Cerebellar nuclear complex (tissue), 1 donor: ENCODE data around the gene LY6G5C.

Experiments
- DNase-seq, 2 experiments: peaks; one replicate each; lab custom pipeline; 2025; lab: John Stamatoyannopoulos, UW

Gene LY6G5C

DNA sequence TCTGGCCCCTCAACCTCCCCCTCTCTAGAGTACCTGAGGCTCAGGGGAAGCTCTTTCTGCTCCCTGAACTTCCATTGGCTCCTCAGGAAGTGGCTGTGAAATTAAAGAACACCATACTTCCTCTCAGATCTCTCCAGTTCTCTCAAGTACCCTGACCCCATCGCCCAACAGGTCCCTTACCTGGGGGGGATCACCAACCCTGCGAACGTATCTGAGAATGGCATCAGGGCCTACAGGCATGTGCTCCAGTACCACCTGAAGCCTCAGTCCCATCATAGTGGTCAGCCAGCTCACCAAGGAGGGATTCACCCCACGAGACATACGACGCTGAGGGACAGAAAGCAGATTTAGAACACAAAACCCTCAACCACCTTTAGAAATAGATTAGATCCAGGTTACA lies 40.3 kb downstream of the LY6G5C start:
- DNase-seq, result no peak

DNA sequence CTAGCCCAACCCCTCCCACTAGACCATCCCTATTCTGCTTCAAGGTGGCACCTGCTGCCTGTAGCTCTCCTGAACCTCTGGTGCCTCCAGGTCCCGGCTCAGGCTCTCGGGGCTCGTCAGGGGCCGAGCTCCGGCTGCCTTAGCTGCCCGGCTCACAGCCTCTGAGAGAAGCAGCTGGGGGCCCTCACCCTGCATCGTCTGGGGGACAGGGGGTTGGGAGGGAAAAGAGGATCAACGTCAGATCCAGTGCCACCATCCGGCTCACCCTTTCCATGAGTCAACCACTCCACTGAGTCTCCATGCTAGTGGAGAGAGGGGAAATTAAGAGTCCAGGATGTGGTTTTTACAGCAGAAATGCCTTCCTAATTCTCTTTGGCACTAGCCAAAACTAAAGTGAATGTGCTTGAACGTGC lies 41.4 kb downstream of the LY6G5C start:
- no peak for DNase-seq

DNA sequence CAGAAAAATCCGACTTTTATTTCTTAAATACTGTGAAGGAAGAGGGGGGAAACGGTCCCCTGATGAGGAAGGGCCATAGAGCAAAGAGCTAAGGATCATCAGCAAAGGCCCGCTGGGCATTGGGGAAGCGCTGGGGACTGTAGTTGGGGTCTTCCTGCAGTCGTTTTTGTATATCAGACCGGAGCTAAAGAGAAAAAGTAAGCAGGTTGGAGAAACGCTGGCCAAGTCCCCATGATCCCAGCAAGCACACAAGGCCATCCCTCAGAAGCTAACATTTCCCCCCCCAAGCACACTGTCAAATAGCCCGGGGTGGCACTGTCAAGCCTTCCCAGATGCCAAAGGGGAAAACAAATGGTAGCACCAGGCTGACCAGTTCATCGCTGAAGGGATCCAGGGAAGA lies 41.8 kb downstream of the LY6G5C start:
- no peak for DNase-seq

DNA sequence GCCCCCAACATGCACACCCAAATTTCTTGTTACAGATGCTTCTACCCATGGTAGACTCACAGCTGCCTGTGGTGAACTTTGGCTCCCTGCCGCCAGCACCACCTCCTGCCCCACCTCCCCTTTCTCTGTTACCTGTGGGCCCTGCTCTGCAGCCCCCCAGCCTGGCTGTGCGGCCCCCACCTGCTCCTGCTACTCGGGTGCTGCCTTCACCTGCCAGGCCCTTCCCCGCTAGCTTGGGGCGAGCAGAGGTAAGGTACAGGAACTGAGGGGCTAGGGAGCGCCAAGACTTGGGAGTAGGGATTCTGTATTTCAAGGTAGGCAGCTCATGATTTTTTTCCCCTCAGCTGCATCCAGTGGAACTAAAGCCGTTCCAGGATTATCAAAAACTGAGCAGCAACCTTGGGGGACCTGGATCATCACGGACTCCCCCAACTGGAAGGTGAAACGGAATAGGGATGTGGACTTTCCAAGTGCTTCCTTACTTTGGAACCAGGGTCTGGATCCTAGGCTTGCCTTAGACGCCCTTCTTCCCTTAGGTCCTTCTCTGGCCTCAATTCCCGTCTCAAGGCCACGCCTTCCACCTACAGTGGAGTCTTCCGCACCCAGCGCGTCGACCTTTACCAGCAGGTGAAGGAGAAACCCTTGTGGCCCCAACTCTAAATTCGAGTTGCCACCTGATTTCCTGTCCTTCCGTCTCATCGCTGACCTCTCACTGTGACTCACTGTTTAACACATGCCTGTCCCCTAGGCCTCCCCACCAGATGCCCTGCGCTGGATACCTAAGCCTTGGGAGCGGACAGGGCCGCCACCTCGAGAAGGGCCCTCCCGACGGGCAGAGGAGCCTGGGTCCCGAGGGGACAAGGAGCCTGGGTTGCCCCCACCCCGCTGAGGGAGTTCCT lies 43.9 kb downstream of the LY6G5C start:
- no peak for DNase-seq

DNA sequence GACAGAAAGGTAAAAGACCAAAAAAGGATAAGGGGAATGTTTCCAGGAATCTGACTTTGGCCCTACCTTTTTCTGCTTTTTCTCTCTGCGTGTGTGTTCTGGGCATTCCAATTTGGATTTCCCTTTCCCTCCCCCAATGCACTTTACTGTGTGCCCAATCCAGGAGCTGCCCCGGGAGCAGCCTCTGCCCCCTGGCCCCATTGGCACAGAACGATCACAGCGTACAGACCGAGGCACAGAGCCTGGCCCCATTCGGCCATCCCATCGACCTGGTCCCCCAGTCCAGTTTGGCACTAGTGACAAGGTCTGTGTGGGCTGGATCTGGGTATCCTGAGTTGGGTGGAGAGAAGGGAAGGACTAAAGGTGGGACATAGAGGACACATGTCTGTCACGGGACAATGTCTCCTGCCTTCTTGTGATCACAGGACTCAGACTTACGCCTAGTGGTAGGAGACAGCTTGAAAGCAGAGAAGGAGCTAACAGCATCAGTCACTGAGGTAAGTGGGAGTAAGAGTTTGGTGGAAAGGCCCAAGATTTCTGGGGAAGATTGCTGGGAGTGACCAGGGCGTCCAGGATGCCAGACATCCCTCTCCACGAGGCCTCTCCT lies 45.8 kb downstream of the LY6G5C start:
- no peak for DNase-seq

DNA sequence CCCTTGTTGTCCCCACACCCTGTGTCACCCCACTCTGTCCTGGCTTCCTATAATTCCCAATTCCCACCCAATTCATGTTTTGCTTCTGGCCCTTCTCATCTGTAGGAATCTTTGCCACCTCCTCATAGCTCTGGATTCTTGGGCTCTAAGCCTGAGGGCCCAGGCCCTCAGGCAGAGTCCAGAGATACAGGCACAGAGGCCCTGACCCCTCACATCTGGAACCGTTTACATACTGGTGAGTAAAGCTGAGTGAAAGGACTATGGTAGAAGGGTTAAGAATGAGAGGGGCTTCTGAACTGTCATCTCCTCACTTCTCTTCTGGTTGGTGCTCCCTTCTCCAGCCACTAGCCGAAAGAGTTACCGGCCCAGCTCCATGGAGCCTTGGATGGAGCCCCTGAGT lies 46.7 kb downstream of the LY6G5C start:
- DNase-seq, result no peak

DNA sequence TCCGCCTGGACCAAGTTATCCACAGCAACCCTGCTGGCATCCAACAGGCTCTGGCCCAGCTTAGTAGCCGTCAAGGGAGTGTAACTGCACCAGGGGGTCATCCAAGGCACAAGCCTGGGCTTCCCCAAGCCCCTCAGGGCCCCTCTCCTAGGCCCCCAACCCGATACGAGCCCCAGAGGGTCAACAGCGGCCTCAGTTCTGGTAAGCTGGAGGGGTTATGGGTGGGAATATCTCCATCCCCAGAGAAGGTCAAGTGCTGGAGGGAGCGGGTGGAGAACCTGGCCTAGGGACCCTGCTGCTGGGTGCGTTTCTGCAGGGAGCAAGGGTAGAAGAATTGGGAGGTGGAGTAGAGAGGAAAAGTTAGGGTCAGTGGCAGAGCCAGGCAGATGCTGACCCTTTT lies 47.4 kb downstream of the LY6G5C start:
- no peak for DNase-seq

DNA sequence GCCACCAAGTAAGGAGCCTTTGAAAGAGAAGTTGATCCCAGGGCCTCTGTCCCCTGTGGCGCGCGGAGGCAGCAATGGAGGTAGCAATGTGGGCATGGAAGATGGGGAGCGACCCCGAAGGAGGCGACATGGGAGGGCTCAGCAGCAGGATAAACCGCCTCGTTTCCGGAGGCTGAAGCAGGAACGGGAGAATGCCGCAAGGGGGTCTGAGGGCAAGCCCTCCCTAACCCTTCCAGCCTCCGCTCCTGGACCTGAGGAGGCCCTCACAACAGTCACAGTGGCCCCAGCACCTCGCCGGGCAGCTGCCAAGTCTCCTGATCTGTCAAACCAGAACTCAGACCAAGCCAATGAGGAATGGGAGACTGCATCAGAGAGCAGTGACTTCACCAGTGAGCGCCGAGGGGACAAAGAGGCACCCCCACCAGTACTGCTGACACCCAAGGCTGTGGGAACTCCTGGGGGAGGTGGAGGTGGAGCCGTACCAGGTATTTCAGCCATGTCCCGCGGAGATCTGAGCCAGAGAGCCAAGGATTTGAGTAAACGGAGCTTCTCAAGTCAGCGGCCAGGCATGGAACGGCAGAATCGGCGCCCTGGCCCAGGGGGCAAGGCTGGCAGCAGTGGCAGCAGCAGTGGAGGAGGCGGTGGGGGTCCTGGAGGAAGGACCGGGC lies 48.5 kb downstream of the LY6G5C start:
- DNase-seq, result no peak

DNA sequence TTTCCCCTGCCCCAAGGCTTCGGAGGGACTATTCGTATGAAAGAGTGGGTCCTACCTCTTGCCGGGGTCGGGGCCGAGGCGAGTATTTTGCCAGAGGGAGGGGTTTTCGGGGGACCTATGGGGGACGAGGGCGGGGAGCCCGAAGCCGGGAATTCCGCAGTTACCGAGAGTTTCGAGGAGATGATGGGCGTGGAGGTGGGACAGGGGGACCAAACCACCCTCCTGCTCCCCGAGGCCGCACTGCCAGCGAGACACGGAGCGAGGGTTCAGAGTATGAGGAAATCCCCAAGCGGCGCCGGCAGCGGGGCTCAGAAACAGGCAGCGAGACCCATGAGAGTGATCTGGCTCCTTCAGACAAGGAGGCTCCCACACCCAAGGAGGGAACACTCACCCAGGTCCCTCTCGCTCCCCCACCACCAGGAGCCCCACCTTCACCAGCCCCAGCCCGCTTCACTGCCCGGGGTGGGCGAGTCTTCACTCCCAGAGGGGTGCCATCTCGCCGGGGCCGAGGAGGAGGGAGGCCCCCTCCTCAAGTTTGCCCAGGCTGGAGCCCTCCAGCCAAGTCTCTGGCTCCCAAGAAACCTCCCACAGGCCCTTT lies 49.1 kb downstream of the LY6G5C start:
- no peak for DNase-seq

DNA sequence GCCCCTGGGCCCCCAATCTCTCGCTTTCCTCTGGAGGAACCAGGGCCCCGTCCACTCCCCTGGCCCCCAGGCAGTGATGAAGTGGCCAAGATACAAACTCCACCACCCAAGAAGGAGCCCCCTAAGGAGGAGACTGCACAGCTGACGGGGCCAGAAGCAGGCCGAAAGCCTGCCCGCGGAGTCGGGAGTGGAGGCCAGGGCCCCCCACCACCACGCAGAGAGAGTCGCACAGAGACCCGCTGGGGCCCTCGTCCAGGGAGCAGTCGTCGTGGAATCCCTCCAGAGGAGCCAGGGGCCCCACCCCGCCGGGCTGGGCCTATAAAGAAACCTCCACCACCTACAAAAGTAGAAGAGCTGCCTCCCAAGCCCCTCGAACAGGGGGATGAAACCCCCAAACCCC lies 49.7 kb downstream of the LY6G5C start:
- no peak for DNase-seq

DNA sequence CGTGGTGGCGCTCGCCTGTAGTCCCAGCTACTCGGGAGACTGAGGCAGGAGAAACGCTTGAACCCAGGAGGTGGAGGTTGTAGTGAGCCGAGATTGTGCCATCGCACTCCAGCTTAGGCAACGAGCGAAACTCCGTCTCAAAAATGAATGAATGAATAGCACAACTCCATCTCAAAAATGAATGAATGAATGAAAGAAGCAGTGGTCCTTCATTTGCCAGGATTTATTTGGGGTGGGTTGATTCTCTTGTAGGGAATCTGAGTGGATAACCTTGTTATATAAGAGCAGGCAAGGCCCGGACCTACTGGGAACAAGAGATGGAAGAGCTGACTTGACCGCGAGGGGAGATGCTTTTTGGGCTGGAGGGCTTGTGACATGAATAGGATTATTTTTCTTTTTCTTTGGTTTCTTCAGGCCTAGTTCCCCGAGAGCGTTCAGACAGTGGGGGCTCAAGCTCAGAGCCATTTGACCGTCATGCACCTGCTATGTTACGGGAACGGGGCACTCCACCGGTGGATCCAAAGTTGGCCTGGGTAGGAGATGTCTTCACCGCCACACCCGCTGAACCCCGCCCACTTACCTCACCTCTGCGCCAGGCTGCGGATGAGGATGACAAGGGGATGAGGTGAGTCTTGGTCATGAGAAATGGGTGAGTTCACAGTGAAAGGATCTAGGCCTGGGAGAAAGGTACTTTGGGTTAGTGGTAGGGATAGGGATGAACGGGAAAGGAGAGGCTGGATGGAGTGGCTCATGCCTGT lies 50.5 kb downstream of the LY6G5C start:
- no peak for DNase-seq

DNA sequence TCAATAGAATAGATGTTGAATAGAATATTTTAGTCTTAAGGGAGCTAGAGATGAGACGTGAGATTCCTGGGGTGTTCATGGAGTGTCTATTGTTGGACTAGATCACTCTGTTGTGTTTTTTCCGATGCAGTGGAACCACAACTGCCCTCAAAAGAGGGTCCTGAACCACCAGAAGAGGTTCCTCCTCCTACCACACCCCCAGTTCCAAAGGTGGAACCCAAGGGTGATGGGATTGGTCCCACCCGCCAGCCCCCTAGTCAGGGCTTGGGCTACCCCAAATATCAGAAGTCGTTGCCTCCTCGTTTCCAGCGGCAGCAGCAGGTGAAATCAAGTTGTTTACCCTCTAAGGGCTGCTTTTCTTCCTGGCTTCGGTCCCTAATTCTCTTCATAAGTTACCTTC lies 51.9 kb downstream of the LY6G5C start:
- DNase-seq, result no peak

DNA sequence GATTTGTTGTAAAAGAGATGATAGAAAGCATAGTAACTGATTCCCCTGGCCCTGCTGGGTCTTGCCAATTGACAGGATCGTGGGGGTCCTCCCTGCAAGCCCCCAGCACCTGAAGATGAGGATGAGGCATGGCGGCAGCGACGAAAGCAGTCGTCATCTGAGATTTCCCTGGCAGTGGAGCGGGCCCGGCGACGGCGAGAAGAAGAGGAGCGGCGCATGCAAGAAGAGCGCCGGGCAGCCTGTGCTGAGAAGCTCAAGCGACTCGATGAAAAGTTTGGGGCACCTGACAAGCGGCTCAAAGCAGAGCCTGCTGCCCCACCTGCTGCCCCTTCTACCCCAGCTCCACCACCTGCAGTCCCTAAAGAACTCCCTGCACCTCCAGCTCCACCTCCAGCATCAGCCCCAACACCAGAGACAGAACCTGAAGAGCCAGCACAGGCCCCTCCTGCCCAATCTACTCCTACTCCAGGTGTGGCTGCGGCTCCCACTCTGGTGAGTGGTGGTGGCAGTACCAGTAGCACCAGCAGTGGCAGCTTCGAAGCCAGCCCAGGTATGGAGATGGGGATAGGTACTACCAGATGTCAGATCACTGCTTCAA lies 53.1 kb downstream of the LY6G5C start:
- DNase-seq, result no peak

DNA sequence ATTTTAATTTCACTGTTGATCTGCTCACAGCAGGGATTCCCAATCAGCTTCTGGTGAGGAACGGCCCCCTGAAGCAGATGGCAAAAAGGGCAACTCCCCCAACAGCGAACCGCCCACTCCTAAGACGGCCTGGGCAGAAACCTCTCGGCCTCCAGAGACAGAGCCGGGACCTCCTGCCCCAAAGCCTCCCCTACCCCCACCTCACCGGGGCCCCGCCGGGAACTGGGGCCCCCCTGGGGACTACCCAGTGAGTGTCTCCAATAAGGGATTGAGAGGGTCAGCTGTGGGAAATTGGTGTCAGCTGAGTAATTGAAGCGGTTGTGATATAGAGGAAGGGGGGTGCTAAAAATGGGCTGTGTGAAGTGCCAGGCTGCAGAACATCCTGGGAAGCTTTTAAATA lies 53.9 kb downstream of the LY6G5C start:
- DNase-seq, result no peak
